DMS53 treated with DMSO at 0.1 percent for 48 hours (cell line): ENCODE results near the gene EML5.

ENCODE experiments used
- DNase-seq: peaks from one replicate; lab custom pipeline; 2025; ENCODE audit not compliant: unreplicated experiment; lab: John Stamatoyannopoulos, UW

EML5 gene

GRCh38 chr14:88729159-88729558 lies 63.6 kb downstream of the EML5 start:
- DNase-seq = no peak

DNA sequence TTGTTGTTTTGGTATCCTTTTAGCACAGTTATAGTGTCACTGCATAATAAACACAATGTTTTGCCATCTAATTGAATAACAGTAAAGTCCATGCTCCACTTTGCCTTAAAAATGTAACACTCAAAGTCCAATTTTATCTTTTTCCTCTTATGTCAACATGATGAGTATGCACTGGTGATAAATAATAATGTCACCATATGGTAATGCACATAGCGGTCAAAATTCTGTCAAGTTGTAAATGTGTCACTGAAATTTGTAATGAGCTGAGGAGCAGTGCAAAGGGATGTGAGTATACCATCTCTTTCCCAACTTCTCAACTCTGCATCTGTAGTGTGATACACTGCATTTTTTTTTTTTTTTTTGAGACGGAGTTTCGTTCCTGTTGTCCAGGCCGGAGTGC lies 65.7 kb downstream of the EML5 start:
- no peak for DNase-seq

DNA sequence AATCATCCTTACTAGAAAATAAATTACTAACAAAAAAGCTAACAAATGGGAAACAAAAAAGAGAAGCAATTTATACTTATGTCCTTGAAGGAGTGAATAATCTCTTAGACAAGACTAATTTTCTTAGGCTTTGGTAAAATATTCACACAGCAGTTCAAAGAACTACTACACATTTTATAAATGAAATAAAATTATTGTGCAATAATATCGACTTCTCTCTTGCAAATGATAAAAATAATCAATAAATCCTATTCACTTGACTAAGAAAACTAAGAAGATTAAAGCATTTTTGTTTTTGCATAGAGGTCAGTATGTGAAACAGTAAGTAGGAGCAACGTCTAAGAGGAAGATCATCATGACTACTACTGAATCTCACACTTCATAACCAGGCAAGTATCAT lies 82.0 kb downstream of the EML5 start:
- no peak for DNase-seq

GRCh38 chr14:88707088-88707487 lies 85.7 kb downstream of the EML5 start:
- no peak for DNase-seq

DNA sequence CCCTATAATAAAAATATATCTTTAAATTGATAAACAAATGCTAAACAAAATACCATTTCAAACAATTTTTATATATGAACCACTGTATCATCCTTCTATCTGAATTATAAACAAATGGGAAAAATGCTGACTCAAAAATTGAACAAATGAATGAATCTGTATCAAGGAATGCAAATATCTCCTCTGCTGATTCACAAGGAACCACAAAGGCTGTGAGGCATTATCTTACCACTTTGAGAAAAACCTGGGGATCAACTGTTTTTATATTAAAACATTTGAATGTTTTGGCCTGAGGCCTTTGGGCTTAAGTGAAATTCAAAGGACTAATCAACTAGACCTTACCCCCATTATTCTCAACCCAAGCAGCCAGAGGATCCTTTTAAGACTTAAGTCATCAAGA lies 86.3 kb downstream of the EML5 start:
- no peak for DNase-seq

DNA sequence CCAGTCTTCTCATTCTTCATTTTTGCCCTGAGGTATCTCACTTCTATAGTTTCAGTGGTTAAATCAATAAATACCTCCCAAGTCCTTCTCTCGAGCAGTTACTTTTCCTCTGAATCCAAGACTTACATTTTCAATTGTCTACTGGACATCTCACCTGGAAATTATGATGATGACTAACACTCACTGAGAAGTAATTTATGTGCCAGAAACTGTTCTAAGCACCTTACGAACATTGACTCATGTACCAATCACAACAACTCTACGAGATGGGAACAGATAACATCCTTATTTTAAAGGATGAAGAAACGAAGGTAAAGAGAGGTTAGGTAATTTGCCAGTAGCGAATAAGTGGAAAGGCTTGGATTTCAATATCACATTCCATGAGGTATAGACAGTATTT lies 94.1 kb downstream of the EML5 start:
- DNase-seq = no peak

- DNase-seq = no peak
Measured at GRCh38 chr14:88695870-88696269, 96.9 kb downstream of the EML5 start.

GRCh38 chr14:88688386-88688785 lies 104.4 kb downstream of the EML5 start:
- no peak for DNase-seq

DNA sequence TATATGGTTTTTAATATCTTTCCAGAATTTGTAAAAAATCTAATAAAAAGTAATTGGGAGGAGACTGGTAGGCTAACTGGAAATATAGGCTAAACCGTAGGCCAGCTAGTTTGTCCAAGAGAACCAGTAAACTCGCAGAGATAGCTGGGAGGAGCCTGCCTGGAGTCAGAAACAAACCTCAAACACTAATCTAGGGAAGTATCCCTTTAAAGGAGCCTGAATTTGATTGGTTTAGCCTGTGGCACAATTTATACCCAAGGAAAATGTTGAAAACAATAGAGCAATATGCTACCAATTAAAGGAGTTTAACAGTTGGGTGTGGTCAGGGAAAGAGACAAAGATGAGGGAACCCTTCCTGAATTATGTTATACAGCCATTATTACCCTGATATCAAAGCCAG lies 109.6 kb downstream of the EML5 start:
- no peak for DNase-seq

DNA sequence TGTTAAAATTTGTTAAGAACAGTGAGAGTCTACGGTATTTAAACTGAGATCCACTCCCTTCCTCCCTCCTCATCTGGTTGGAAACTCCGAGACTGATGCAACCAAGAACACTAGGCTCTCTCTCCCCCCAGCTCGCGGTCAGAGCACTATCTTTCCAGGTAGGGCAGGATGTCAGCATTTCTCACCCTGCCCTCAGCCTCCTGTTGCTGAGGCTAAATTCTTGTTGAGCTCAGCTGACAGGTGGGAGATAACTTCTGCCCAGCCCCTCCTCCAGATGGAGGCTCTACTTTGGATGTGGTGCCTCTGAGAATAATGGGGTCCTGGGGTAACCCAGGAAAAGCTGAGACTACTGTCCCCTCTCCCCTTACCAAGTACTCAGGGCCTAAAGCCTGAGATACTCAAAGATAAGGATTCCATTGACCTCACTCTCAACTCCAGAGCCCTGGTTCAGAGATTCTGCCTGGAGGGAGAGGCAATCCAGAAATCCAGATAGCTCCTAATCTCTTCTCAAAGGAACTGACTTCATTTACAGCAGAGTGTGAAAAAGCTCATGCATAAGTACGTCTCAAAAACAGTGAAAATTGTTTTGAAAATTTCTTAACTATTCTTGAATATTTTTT lies 110.1 kb downstream of the EML5 start:
- no peak for DNase-seq

DNA sequence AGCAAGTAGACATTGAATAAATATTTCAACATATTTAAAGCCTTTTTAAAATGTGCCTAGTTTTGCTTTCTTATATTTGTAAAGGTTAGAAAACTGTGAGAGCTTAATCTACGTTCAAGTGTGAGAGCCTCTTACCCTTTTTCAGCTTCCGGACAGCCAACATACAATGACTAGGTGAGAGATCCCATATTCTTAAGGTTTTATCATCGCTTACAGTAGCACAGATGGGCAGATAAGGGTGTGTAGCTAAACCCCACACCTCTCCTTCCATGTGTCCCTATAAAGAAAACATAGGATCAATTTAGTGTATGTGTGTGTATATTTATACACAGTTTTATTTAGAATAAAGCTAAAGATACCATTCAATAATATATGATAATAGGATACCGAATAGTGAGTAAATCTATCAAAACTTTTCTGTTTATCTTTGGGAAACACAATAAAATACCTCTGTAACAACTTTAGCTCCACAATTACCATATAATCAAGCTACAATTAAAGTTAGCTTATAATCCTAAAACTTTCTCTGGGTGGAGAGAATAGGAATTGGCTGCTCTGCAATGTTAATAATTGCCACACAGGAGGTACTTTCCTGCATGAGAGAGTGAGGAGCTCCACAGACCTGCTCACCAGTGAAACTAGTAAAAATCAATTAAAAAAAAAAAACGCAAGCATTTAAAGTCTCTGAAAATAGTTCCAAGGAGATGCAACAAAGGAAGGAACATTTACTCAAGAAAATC lies 110.8 kb downstream of the EML5 start:
- DNase-seq = no peak

- DNase-seq = no peak
Measured at GRCh38 chr14:88669346-88669745, 123.4 kb downstream of the EML5 start.

GRCh38 chr14:88668448-88669116 lies 124.2 kb downstream of the EML5 start:
- no peak for DNase-seq

DNA sequence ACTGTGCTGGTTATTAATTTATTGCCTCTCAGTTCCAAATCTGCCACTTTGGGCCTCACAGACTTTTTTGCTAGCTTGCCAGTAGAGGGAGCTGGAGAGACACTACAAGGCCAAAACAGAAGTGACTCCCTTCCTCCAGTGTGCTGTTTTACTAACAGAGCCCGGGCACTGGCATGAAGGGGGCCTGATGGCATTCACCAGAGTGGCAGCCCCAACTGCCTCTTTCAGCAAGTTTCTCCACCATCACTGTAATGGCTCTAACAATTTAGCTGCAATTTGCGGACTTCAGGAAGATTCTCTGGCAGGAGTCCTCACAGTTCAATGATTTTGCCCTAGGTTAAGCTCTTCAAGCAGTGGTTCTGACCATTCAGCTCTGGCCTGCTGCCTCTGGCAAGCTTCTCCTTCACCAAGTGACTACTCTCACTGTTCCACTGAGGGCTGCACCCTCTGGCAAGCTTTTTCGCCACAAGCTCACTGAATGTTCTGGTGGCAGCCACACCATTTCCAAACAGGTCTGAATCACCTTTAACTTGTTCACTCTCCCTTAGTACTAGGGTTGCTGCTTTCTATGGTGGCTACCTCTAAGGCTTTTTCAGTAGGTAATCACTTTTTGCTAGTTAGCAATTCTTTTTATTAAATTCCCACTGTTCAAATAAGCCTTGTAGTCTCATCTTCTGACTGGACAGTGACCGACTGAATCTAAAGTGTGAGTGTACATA lies 125.0 kb downstream of the EML5 start:
- DNase-seq = peak; percentile 49

DNA sequence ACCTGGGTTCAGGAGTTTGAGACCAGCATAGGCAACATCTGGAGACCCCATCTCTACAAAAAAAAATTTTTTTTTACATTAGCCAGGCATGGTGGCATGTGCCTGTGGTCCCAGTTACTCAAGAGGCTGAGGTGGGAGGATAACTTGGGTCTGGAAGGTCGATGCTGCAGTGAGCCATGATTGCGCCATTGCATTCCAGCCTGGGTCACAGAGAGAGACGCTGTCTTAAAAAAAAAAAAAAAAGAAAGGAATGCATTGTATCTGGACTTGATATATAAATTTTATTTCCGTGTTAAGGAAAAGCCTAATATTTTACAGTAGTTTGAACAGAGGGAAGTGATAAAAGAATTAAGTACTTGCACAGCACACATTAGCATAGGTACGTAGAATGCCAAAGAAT lies 132.7 kb downstream of the EML5 start:
- DNase-seq = no peak

DNA sequence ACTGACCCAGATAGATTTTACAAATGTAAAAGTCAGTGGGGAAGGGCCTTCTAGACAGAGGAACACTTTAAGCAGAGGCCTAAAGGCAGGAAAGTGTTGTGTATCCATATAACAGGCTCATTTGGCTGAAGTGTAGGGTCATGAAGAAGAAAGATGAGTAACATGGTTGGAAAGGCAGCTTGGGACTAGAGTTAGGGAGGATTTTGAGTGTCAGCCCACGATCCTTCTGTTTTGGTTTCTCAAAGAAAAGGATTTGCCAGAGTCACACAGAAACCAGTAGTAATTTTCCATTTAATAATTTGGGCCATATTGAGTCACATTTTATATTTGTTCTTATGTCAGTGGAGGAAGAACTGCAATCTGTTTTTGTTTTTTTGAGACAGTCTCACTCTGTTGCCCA lies 153.5 kb downstream of the EML5 start:
- no peak for DNase-seq

- DNase-seq = no peak
Measured at GRCh38 chr14:88632512-88632911, 160.2 kb downstream of the EML5 start.

DNA sequence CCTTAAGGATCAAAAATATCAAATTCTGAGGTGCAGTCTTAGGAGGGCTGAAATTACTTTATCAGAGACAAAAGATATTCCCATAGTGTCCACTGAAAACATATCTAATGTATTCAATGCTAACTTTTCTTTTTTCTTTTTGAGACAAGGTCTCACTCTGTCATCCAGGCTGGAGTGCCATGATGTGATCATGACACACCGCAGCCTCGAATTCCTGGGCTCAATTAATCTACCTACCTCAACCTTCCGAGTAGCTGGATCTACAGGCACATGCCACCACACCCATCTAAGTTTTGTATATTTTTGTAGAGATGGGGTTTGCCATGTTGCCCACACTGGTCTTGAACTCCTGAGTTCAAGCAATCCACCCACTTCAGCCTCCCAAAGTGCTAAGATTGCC lies 161.7 kb downstream of the EML5 start:
- DNase-seq = no peak

GRCh38 chr14:88630565-88630964 lies 162.2 kb downstream of the EML5 start:
- no peak for DNase-seq

DNA sequence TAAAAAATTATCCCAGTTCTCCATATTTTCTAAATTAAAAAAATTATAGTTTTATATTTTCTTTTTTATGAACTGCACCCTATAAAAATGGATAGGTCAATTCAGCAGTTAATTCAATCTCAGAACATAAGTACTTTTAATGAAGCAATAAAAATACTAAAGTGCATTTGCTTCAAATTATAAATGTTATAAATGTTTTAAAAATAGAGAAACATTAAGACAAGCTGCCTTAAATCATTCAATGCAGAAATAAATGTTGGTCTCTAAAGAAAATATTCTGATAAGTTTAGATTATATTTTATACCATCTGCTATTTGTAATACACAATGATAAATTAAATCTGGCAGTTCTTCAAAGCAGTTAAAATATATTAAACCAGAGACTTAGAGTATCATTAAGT lies 164.3 kb downstream of the EML5 start:
- no peak for DNase-seq

DNA sequence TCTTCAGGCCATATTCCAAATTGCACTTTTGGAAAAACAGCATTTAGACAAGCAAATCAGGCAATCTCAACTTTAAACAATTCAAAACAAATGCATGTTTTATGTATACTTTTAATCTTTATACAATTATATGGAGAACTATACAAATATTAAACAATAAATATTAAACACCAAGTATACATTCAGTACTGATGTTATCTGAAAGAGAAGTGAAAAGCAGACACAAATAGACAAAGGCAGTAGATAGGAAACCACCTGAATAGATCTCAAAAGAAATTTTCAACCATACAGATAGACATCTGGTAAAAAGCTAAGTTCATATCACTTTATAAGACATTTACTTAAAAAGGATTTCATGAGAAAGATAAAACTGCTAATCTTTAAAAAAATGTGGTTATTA lies 164.7 kb downstream of the EML5 start:
- no peak for DNase-seq

DNA sequence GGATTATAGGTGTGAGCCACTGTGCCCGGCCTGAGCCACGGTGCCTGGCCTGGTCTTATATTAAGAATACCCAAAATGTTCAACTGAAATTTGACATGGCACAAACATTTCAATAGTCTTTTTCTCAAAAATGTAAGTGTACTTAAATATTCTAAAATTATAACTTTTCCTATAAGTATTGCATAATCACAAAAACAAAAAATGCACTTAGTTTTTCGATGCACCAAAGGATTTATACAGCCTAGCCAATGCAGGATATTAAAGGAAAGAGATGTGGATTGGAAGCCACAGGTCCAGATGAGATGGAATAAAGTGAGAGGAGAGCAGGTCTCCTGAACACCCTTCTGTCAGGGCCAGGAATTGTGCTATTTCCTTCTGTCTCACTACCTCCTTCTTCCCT lies 167.1 kb downstream of the EML5 start:
- no peak for DNase-seq
